Astrocyte of the cerebellum (primary cell): ENCODE results near the gene CYP4A11.
"Not testable (repeated sequence)": the region's sequence is repeated elsewhere in the genome, so short reads cannot be mapped to it uniquely, and the experiment has no call there.

Experiments used
- DNase-seq: peaks from one replicate; pipeline ENCODE4 v3.0.0-alpha.2; 2011; ENCODE audit warnings: low read depth
- H3K4me3 ChIP-seq: 2 replicates; pipeline ENCODE4 v1.5.1; 2011; ENCODE audit warnings: mild to moderate bottlenecking, low read depth, low read length, moderate library complexity
- in situ Hi-C: cut with HindIII; loops from 2 replicates; pipeline ENCODE4 v1.10.0; 2017; ENCODE audit warnings: low sequenced_read_pairs
- TF ChIP-seq, protein P1 (sequence below): IDR thresholded peaks from 2 replicates; pipeline ENCODE4 v1.5.1; 2012; ENCODE audit warnings: low read length, low read depth, moderate library complexity, mild to moderate bottlenecking; ENCODE audit errors: missing control alignments

Gene CYP4A11

DNA sequence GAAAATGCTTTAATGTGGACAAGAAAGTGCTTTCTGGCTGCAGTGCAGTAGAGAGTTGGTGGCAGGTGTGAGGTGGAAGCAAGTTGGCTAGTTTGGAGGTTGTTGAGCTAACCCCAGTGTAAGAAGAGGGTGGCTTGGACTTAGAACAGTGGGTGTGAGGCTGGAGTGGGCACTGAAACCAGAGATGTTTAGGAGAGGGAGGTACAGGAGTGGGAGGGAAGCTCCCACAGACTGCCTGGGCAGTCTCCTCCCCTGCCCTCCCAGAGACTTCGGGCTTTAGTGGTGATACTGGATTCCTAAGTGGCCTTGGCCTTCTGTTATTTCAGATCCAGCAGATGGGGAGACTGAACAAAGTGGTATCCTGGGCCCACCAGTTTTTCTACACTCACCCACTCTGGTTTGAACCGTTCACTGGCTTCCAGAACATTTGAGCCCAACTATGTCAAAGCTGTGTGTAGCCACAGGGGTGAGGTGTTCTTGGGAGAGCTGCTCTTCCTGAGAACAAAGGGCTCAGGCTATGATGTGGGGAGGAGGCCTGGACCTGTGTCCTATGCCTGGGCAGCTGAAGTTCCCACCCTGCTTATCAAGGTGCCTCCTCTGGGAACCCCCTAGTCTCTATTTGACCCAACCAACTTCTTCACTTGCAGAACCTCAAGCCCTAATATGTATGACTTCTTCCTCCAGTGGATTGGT lies 19.9 kb upstream of the CYP4A11 start:
- H3K4me3 ChIP-seq: no peak overlapping the region
- TF ChIP-seq, protein P1, sequence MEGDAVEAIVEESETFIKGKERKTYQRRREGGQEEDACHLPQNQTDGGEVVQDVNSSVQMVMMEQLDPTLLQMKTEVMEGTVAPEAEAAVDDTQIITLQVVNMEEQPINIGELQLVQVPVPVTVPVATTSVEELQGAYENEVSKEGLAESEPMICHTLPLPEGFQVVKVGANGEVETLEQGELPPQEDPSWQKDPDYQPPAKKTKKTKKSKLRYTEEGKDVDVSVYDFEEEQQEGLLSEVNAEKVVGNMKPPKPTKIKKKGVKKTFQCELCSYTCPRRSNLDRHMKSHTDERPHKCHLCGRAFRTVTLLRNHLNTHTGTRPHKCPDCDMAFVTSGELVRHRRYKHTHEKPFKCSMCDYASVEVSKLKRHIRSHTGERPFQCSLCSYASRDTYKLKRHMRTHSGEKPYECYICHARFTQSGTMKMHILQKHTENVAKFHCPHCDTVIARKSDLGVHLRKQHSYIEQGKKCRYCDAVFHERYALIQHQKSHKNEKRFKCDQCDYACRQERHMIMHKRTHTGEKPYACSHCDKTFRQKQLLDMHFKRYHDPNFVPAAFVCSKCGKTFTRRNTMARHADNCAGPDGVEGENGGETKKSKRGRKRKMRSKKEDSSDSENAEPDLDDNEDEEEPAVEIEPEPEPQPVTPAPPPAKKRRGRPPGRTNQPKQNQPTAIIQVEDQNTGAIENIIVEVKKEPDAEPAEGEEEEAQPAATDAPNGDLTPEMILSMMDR: no peak
- DNase-seq: no peak
- in situ Hi-C loops: no loop called here

DNA sequence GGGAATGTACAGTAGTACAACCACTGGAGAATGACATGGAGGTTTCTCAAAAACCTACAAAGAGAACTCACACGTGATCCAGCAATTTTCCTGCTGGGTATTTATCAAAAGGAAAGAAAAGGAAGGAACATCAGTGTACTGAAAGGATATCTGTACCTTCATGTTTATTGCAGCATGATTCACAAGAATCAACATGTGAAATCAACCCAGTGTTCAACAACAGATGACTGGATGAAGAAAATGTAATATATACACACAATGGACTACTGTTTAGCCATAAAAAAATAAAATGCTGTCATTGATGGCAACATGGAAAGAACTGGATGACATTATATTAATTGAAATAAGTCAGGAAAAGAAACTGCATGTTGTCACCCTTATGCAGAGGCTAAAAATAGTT lies 19.0 kb upstream of the CYP4A11 start:
- H3K4me3 ChIP-seq: no peak overlapping the region
- TF ChIP-seq, protein P1: no peak
- in situ Hi-C loops: no loop called here
- no peak for DNase-seq

DNA sequence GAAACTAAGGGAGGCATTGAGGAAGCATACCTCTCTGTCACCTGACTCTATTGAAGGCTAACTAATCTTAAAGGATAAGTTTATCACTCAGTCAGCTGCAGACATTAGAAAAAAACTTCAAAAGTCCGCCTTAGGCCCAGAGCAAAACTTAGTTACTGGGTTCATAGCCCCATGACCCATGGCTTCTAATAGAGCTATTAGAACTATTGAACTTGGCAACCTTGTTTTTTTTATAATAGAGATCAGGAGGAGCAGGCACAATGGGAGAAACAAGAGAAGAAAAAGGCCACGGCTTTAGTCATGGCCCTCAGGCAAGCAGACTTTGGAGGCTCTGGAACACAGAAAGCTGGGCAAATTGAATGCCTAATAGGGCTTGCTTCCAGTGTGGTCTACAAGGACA lies 13.8 kb upstream of the CYP4A11 start:
- DNase-seq, H3K4me3 ChIP-seq, in situ Hi-C loops: not testable (repeated sequence)

DNA sequence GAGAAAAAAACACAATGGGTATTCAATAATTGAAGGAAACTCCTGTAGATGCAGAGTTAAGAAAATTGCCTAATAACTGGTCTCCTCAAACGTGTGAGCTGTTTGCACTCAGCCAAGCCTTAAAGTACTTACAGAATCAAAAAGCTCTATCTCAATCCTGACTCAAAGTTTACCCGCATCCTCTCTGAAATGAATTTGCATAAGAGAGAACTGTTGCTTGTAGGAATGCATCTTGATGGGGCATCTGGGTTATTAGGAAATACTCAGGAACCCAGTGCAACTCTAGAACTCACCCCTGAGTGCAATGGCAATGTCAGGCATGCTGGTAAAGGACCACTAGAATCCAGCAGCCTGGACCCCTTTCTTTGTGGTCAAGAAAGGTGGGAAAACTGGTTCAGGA lies 12.6 kb upstream of the CYP4A11 start:
- H3K4me3 ChIP-seq, in situ Hi-C loops, DNase-seq: not testable (repeated sequence)

DNA sequence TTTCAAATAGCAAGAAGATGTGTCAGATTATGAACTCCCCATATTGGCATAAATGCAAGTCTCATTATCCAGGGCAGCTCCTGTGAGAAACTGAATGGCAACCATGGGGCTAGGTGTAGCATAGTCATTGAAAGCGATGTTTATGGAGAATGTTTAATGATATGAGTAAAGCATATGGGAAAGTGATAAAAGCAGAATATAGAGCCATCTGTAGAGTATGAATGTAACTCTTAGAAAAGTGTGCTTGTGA lies 8.1 kb upstream of the CYP4A11 start:
- in situ Hi-C loops, H3K4me3 ChIP-seq, DNase-seq: not testable (repeated sequence)

DNA sequence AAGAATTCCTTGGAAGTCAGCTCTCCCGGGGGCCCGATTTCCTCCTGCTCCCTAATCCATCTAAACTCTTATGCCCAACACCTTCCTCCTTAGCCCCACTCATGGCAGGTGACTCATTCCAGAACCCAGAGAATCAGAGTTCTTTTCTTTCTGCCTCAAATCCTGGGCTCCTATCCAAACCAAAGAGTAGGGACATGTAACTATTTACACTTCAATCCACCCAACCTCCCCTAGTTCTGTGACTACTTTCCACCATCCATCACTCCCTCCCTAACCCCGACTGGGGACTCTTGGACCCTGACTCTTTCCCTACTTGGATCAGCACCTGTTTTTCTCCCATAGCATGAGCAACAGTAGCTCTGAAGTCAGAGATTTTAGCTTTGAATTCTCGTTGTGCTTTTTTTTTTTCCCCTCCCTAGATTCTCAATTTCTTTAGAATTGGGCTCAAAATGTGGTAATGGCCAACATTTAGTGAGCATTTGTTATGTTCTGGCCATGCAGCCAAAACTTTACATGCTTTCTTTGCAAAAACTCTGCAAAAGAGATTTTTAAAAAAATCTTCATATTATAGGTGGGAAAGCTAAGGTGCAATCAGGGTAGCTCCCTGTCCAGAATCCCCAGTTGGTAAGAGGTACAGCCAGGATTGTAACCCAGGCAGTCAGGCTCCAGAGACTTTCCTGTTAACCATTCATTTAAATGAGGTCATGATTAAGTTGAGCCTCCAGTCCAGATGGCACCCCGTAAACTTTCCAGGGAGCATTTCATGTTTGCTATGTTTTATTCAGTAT lies 7.5 kb upstream of the CYP4A11 start:
- in situ Hi-C loops: no loop called here
- DNase-seq: no peak
- TF ChIP-seq, protein P1: no peak

DNA sequence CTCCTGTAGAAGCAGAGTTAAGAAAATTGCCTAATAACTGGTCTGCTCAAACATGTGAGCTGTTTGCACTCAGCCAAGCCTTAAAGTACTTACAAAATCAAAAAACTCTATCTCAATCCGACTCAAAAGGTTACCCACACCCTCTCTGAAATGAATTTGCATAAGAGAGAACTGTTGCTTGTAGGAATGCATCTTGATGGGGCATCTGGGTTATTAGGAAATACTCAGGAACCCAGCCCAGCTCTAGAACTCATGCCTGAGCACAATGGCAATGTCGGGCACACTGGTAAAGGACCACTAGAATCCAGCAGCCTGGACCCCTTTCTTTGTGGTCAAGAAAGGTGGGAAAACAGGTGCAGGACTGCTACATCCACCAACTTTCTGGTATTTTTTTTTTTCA lies 6.4 kb upstream of the CYP4A11 start:
- in situ Hi-C loops, H3K4me3 ChIP-seq, DNase-seq: not testable (repeated sequence)

More for the DNA sequence above, 7.5 kb upstream of the CYP4A11 start:
- H3K4me3 ChIP-seq: no peak overlapping the region

DNA sequence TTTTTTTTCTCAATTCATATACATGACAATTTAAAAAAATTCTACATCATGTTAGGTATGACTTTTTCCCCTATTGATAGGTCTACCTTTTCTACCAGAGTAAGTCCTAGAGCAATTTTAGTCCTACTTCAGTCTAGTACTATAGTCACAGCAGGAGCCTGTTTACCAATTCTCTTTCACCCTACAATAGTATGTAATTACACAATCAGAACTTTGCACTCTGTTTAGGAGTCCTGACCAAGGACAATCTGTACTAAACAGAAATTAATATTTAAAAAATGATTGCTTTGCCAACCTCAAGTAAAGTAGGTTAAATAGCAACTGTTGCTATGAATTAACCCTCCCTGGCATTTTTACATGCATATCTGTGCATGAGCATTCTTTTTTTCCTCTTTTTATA lies 810 bp upstream of the CYP4A11 start:
- TF ChIP-seq, protein P1: no peak
- no peak overlapping the region for H3K4me3 ChIP-seq
- in situ Hi-C loops: no loop called here
- no peak for DNase-seq

DNA sequence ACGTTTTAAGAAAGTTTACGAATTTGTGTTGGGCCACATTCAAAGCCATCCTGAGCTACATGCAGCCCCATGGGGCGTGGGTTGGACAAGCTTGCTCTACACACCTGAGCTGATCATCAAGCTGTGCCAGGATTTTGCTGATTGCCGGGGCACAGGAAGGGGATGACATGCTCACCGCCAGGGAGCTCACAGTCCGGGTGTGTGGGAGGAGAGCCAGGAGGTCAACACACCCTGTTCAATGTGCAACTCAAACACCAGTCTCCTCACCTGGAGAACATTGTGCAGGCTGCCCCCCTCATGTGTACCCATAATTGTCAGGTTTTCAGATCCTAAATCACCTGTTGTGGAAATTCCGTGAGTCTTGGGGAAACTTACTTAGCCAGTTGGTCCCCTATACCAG lies 969 bp downstream of the CYP4A11 start:
- in situ Hi-C loops: no loop called here
- no peak for DNase-seq
- TF ChIP-seq, protein P1: no peak
- no peak overlapping the region for H3K4me3 ChIP-seq
